Mesenchymal stem cell (in vitro differentiated cells and primary cell): ENCODE data around the gene TK1.

ENCODE experiments used
- DNase-seq: peaks from one replicate; pipeline ENCODE4 v3.0.0-alpha.2; 2013
- H2AFZ ChIP-seq: one replicate; pipeline ENCODE4 v1.6.1; 2013; ENCODE audit warnings: low read depth, mild to moderate bottlenecking, control low read depth, inconsistent platforms, low read length, moderate library complexity
- H2AK5ac ChIP-seq: 2 replicates; pipeline ENCODE4 v1.6.1; 2013; ENCODE audit warnings: low read length, moderate library complexity, mild to moderate bottlenecking, inconsistent platforms; ENCODE audit not compliant: severe bottlenecking
- H2BK120ac ChIP-seq: one replicate; pipeline ENCODE4 v1.6.1; 2013; ENCODE audit warnings: low read depth, mild to moderate bottlenecking, inconsistent platforms, low read length, moderate library complexity
- H2BK12ac ChIP-seq, 2 experiments: one replicate each; pipeline ENCODE4 v1.6.1; 2013; ENCODE audit warnings: inconsistent platforms in 2 of 2, low read length in 2 of 2, mild to moderate bottlenecking in 2 of 2, moderate library complexity in 2 of 2, control low read depth in 1 of 2
- H2BK15ac ChIP-seq: one replicate; pipeline ENCODE4 v1.6.1; 2013; ENCODE audit warnings: mild to moderate bottlenecking, low read depth, inconsistent platforms; ENCODE audit not compliant: poor library complexity, severe bottlenecking
- H2BK5ac ChIP-seq: 2 replicates; pipeline ENCODE4 v1.6.1; 2013; ENCODE audit warnings: low read depth, mild to moderate bottlenecking, low read length, control low read depth, inconsistent platforms; ENCODE audit not compliant: poor library complexity, severe bottlenecking
- H3K14ac ChIP-seq, 2 experiments: one replicate each; pipeline ENCODE4 v1.6.1; 2013; ENCODE audit warnings: inconsistent platforms in 2 of 2, low read length in 2 of 2, control low read depth in 1 of 2, mild to moderate bottlenecking in 1 of 2, moderate library complexity in 1 of 2
- H3K18ac ChIP-seq, 2 experiments: one replicate each; pipeline ENCODE4 v1.6.1; 2013; ENCODE audit warnings: inconsistent platforms in 2 of 2, low read length in 2 of 2, control low read depth in 1 of 2, low read depth in 1 of 2, mild to moderate bottlenecking in 1 of 2
- H3K23ac ChIP-seq, 2 experiments: one replicate each; pipeline ENCODE4 v1.6.1; 2013; ENCODE audit warnings: inconsistent platforms in 2 of 2, low read length in 2 of 2, mild to moderate bottlenecking in 2 of 2, moderate library complexity in 2 of 2, control low read depth in 1 of 2
- H3K27ac ChIP-seq: 2 replicates; pipeline ENCODE4 v1.5.1; 2013; ENCODE audit warnings: mild to moderate bottlenecking, moderate library complexity, low read length, control low read depth, inconsistent platforms; ENCODE audit not compliant: poor library complexity, severe bottlenecking
- H3K27me3 ChIP-seq, 2 experiments: 2 replicates each; pipeline versions ENCODE4 v1.6.1 to v1.7.0; 2013; ENCODE audit warnings: low read length in 2 of 2, mild to moderate bottlenecking in 2 of 2, moderate library complexity in 2 of 2, control low read depth in 1 of 2, inconsistent platforms in 1 of 2; ENCODE audit not compliant: control insufficient read depth in 1 of 2, insufficient read depth in 1 of 2
- H3K36me3 ChIP-seq, 2 experiments: 2 replicates each; pipeline versions ENCODE4 v1.6.1 to v1.7.0; 2013; ENCODE audit warnings: low read length in 2 of 2, control low read depth in 1 of 2, inconsistent platforms in 1 of 2, low read depth in 1 of 2, mild to moderate bottlenecking in 1 of 2; ENCODE audit not compliant: insufficient read depth in 2 of 2, control insufficient read depth in 1 of 2
- H3K4ac ChIP-seq, 2 experiments: one replicate each; pipeline ENCODE4 v1.6.1; 2013; ENCODE audit warnings: inconsistent platforms in 2 of 2, low read length in 2 of 2, mild to moderate bottlenecking in 2 of 2, moderate library complexity in 2 of 2, control low read depth in 1 of 2, low read depth in 1 of 2
- H3K4me1 ChIP-seq: 2 replicates; pipeline ENCODE4 v1.6.1; 2013; ENCODE audit warnings: low read depth, low read length, control low read depth; ENCODE audit not compliant: control insufficient read depth, insufficient read depth
- H3K4me2 ChIP-seq: 2 replicates; pipeline ENCODE4 v1.6.1; 2013; ENCODE audit warnings: low read length, mild to moderate bottlenecking, inconsistent platforms; ENCODE audit not compliant: poor library complexity, severe bottlenecking
- H3K4me3 ChIP-seq, 2 experiments: 2 replicates each; pipeline versions ENCODE4 v1.5.1 to v1.7.0; 2013; ENCODE audit warnings: low read length in 2 of 2, mild to moderate bottlenecking in 2 of 2, control low read depth in 1 of 2, low read depth in 1 of 2; ENCODE audit not compliant: insufficient read depth in 1 of 2
- H3K79me1 ChIP-seq: replicated peaks from 2 replicates; pipeline ENCODE4 v1.6.1; 2013; ENCODE audit warnings: mild to moderate bottlenecking, control low read depth, low read length, inconsistent platforms; ENCODE audit not compliant: poor library complexity, severe bottlenecking
- H3K9ac ChIP-seq: 2 replicates; pipeline ENCODE4 v1.7.0; 2013; ENCODE audit warnings: mild to moderate bottlenecking, low read length, moderate library complexity
- H3K9me3 ChIP-seq: 2 replicates; pipeline ENCODE4 v1.7.0; 2013; ENCODE audit warnings: mild to moderate bottlenecking, low read length; ENCODE audit not compliant: control insufficient read depth
- H4K8ac ChIP-seq: one replicate; pipeline ENCODE4 v1.6.1; 2013; ENCODE audit warnings: inconsistent platforms, mild to moderate bottlenecking, low read length, moderate library complexity
- H4K91ac ChIP-seq: one replicate; pipeline ENCODE4 v1.6.1; 2013; ENCODE audit warnings: mild to moderate bottlenecking, low read length, inconsistent platforms
- WGBS: methylation state at CpG from one replicate; pipeline ENCODE4 v1.1.7; 2013; ENCODE audit warnings: mixed read lengths; 5-methylcytosine and 5-hydroxymethylcytosine counted together

Gene TK1

GRCh38 chr17:78223061-78223460, 36.2 kb upstream of the TK1 start:
- H2AFZ ChIP-seq, result no peak overlapping the region
- H2BK120ac ChIP-seq, result no peak overlapping the region
- H3K4ac ChIP-seq, result no peak overlapping the region
- H4K8ac ChIP-seq, result no peak overlapping the region
- H3K9ac ChIP-seq, result no peak overlapping the region
- no peak overlapping the region for H3K23ac ChIP-seq
- H4K91ac ChIP-seq, result no peak overlapping the region
- H3K4me2 ChIP-seq, result no peak overlapping the region
- no peak overlapping the region for H3K27ac ChIP-seq
- peaks cover 4% of the 10 kb centered on the region for H3K79me1 ChIP-seq
- no peak for DNase-seq
- no peak overlapping the region for H2BK12ac ChIP-seq
- H3K36me3 ChIP-seq, result peaks cover 0 to 7% of the 10 kb centered on the region in 2 experiments
- no peak overlapping the region for H2BK15ac ChIP-seq
- H3K4me1 ChIP-seq, result peaks cover 5% of the 10 kb centered on the region
- 88% methylated on average over 4 of the region's 4 CpGs for WGBS
- H2AK5ac ChIP-seq, result no peak overlapping the region
- no peak overlapping the region for H3K14ac ChIP-seq
- H2BK5ac ChIP-seq, result no peak overlapping the region
- H3K4me3 ChIP-seq, result no peak overlapping the region
- no peaks in the 10 kb centered on the region for H3K27me3 ChIP-seq
- no peak overlapping the region for H3K18ac ChIP-seq
- H3K9me3 ChIP-seq, result no peaks in the 10 kb centered on the region

GRCh38 chr17:78219396-78220150, 32.7 kb upstream of the TK1 start:
- no peak overlapping the region for H4K8ac ChIP-seq
- no peak overlapping the region for H2BK15ac ChIP-seq
- no peak overlapping the region for H3K23ac ChIP-seq
- no peak overlapping the region for H3K4me3 ChIP-seq
- no peak overlapping the region for H2BK120ac ChIP-seq
- no peak overlapping the region for H2BK5ac ChIP-seq
- peaks cover 11% of the 10 kb centered on the region for H3K79me1 ChIP-seq
- no peak overlapping the region for H3K18ac ChIP-seq
- H2AK5ac ChIP-seq, result no peak overlapping the region
- no peak overlapping the region for H3K27ac ChIP-seq
- peaks cover 2% of the 10 kb centered on the region for H3K4me1 ChIP-seq
- H3K9ac ChIP-seq, result no peak overlapping the region
- no peak overlapping the region for H2AFZ ChIP-seq
- H3K4ac ChIP-seq, result no peak overlapping the region
- no peak overlapping the region for H3K14ac ChIP-seq
- no peak for DNase-seq
- WGBS, result 91% methylated on average over 11 of the region's 11 CpGs
- H2BK12ac ChIP-seq, result no peak overlapping the region
- H3K9me3 ChIP-seq, result no peaks in the 10 kb centered on the region
- no peak overlapping the region for H4K91ac ChIP-seq
- no peaks in the 10 kb centered on the region for H3K27me3 ChIP-seq
- H3K4me2 ChIP-seq, result no peak overlapping the region
- H3K36me3 ChIP-seq, result peaks cover 0 to 7% of the 10 kb centered on the region in 2 experiments

GRCh38 chr17:78214706-78215061, 27.8 kb upstream of the TK1 start:
- no peak overlapping the region for H3K23ac ChIP-seq
- H3K14ac ChIP-seq, result no peak overlapping the region
- no peak overlapping the region for H2BK5ac ChIP-seq
- H4K91ac ChIP-seq, result peak overlapping the region; percentile 89
- peaks cover 8% of the 10 kb centered on the region for H3K4me1 ChIP-seq
- WGBS, result 18% methylated on average over 5 of the region's 5 CpGs
- no peaks in the 10 kb centered on the region for H3K36me3 ChIP-seq
- no peak overlapping the region for H3K4ac ChIP-seq
- H2AFZ ChIP-seq, result peak overlapping the region; percentile 93
- no peak overlapping the region for H2BK15ac ChIP-seq
- peak overlapping the region; percentile 81 for H3K9ac ChIP-seq
- peak overlapping the region; percentile 49 for H4K8ac ChIP-seq
- no peaks in the 10 kb centered on the region for H3K27me3 ChIP-seq
- H2AK5ac ChIP-seq, result no peak overlapping the region
- no peak overlapping the region for H2BK120ac ChIP-seq
- peak overlapping the region in 1 of 2 experiments; percentile 9 for H3K18ac ChIP-seq
- H3K79me1 ChIP-seq, result peaks cover 15% of the 10 kb centered on the region
- no peaks in the 10 kb centered on the region for H3K9me3 ChIP-seq
- peak; percentile 5 for DNase-seq
- H3K4me2 ChIP-seq, result peak overlapping the region; percentile 100
- peak overlapping the region; percentile 76 to 86 for H3K4me3 ChIP-seq
- no peak overlapping the region for H3K27ac ChIP-seq
- H2BK12ac ChIP-seq, result no peak overlapping the region

- peak within 1 kb of the TSS; percentile 76 to 86 for H3K4me3 ChIP-seq
- peaks cover 8% of the 10 kb centered on the region for H3K4me1 ChIP-seq
- peaks cover 11% of the 10 kb centered on the region for H3K79me1 ChIP-seq
- peak within 1 kb of the TSS; percentile 73 for H2BK120ac ChIP-seq
- H3K18ac ChIP-seq, result peak within 1 kb of the TSS; percentile 9 to 78
- peak within 1 kb of the TSS; percentile 72 for H4K8ac ChIP-seq
- no peak within 1 kb of the TSS for H2BK5ac ChIP-seq
- peak within 1 kb of the TSS; percentile 93 for H2AFZ ChIP-seq
- no peaks in the 10 kb centered on the region for H3K9me3 ChIP-seq
- H2BK12ac ChIP-seq, result no peak within 1 kb of the TSS
- no peak within 1 kb of the TSS for H2BK15ac ChIP-seq
- peak within 1 kb of the TSS; percentile 100 for H3K4me2 ChIP-seq
- H3K36me3 ChIP-seq, result no peaks in the 10 kb centered on the region
- H3K4ac ChIP-seq, result no peak within 1 kb of the TSS
- peak within 1 kb of the TSS; percentile 81 for H3K9ac ChIP-seq
- no peak within 1 kb of the TSS for H3K27ac ChIP-seq
- WGBS, result 1% methylated on average over 50 of the region's 60 CpGs
- no peak within 1 kb of the TSS for H3K23ac ChIP-seq
- H4K91ac ChIP-seq, result peak within 1 kb of the TSS; percentile 89
- H3K14ac ChIP-seq, result no peak within 1 kb of the TSS
- peak; percentile 86 for DNase-seq
- H3K27me3 ChIP-seq, result no peaks in the 10 kb centered on the region
- H2AK5ac ChIP-seq, result no peak within 1 kb of the TSS
Observed at GRCh38 chr17:78214016-78214705, 27.3 kb upstream of the TK1 start, which contains the start of gene BIRC5. TSS of gene BIRC5 (plus strand) at chr17:78214253. CDS start at chr17:78214317, 64 bp downstream.
